ENCODE results near the gene ASPHD2.
A peak's percentile ranks its signal among the peaks of the same experiment; 100 is the strongest.

ASPHD2 gene

GRCh38 chr22:26477341-26477731, 48.3 kb downstream of the ASPHD2 start:
- peak; percentile 75 for DNase-seq

- peak; percentile 60 for DNase-seq
These were observed 50.2 kb downstream of the ASPHD2 start for GRCh38 chr22:26479043-26479791.

GRCh38 chr22:26479792-26480610, 50.9 kb downstream of the ASPHD2 start:
- peak; percentile 56 for DNase-seq

- DNase-seq, result peak; percentile 18
These were observed 51.5 kb downstream of the ASPHD2 start for GRCh38 chr22:26480611-26480932.

- DNase-seq, result peak; percentile 72
These were observed 52.1 kb downstream of the ASPHD2 start for GRCh38 chr22:26481112-26481693.

GRCh38 chr22:26481694-26482093, 52.6 kb downstream of the ASPHD2 start:
- no peak for DNase-seq

GRCh38 chr22:26482161-26482560, 53.1 kb downstream of the ASPHD2 start:
- DNase-seq, result no peak

- no peak for DNase-seq
These were observed 54.0 kb downstream of the ASPHD2 start for GRCh38 chr22:26483043-26483438.

GRCh38 chr22:26483439-26484359, 54.6 kb downstream of the ASPHD2 start, which contains the start of the genes HPS4 and SRRD:
HPS4 (minus strand) TSS chr22:26483783; CDS start chr22:26481762, 2,021 bp downstream.
SRRD (plus strand) TSS chr22:26483877; CDS start chr22:26483891, 14 bp downstream.
- DNase-seq, result peak; percentile 91

- DNase-seq, result no peak
These were observed 55.3 kb downstream of the ASPHD2 start for GRCh38 chr22:26484360-26484706.

GRCh38 chr22:26485013-26485412, 56.0 kb downstream of the ASPHD2 start:
- DNase-seq, result no peak

GRCh38 chr22:26485806-26486390, 56.8 kb downstream of the ASPHD2 start:
- no peak for DNase-seq

GRCh38 chr22:26486394-26486793, 57.3 kb downstream of the ASPHD2 start:
- DNase-seq, result no peak

- DNase-seq, result no peak
These were observed 58.9 kb downstream of the ASPHD2 start for GRCh38 chr22:26487996-26488395.

- DNase-seq, result no peak
These were observed 60.5 kb downstream of the ASPHD2 start for GRCh38 chr22:26489447-26490036.

GRCh38 chr22:26492220-26492619, 63.2 kb downstream of the ASPHD2 start:
- no peak for DNase-seq

GRCh38 chr22:26494506-26494905, 65.4 kb downstream of the ASPHD2 start:
- DNase-seq, result no peak
